SU-DHL-6 (cell line): ENCODE results near the gene ZNFX1.

Experiments
- EZH2phosphoT487 ChIP-seq: fragments of 200-600 bp; sonication (generic), shearing (Covaris generic); conservative IDR thresholded peaks from 2 replicates; pipeline ENCODE4 v1.6.1; 2018; ENCODE audit warnings: mild to moderate bottlenecking, antibody characterized with exemption, low read length, moderate library complexity, mixed read lengths
- TF ChIP-seq, protein P1 (sequence below): fragments of 200-600 bp; sonication (generic); IDR thresholded peaks from one replicate; pipeline ENCODE4 v1.5.1; 2017; ENCODE audit warnings: antibody characterized with exemption, mild to moderate bottlenecking, low read length, moderate library complexity; ENCODE audit not compliant: insufficient read depth, poor library complexity, severe bottlenecking

DNA sequence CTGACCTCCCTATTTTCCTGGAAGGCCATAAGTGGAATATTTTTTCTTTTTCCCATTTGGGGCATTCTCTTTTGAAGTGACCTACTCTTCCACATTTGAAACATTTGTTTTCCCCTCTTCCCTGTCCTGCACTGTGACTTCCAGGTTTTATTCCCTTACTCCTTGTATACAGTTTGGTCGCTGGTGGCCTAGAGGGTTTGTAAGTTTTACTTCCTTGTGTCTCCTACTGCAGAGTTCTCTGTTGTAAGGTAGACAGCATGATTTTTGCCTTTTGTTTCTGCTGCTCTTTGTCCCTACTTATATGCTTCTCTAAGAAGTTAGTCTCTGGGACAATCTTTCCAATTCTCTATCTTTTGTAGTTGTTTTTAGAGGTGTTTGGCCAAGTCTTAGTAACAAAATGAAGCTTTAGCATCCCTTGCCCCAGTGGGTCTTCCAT lies 7.4 kb upstream of the ZNFX1 start:
- TF ChIP-seq, protein P1, sequence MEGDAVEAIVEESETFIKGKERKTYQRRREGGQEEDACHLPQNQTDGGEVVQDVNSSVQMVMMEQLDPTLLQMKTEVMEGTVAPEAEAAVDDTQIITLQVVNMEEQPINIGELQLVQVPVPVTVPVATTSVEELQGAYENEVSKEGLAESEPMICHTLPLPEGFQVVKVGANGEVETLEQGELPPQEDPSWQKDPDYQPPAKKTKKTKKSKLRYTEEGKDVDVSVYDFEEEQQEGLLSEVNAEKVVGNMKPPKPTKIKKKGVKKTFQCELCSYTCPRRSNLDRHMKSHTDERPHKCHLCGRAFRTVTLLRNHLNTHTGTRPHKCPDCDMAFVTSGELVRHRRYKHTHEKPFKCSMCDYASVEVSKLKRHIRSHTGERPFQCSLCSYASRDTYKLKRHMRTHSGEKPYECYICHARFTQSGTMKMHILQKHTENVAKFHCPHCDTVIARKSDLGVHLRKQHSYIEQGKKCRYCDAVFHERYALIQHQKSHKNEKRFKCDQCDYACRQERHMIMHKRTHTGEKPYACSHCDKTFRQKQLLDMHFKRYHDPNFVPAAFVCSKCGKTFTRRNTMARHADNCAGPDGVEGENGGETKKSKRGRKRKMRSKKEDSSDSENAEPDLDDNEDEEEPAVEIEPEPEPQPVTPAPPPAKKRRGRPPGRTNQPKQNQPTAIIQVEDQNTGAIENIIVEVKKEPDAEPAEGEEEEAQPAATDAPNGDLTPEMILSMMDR = no peak
- no peak for TF ChIP-seq EZH2phosphoT487
